SK-MEL-5 (cell line): ENCODE data around the gene BBS10. TPM values are rescaled to one million over a fixed set of nuclear protein-coding genes. Genes with fewer than 3 reads are reported as not detected.

ENCODE experiments used
- DNase-seq: peaks from one replicate; pipeline ENCODE4 v3.0.0-alpha.2; 2016; ENCODE audit warnings: low read depth, low spot score
- in situ Hi-C: cut with HindIII; loops from 2 replicates; pipeline ENCODE4 v1.10.0; 2016; ENCODE audit warnings: low sequenced_read_pairs, high pct_unique_total_duplicates, low pct_unique_long_range_greater_than_20kb
- small RNA-seq, 2 experiments: library from RNA; depleted of rRNA; stranded (forward); fragments of <200 nt; gene quantifications; one replicate each; pipeline ENCODE3, GENCODE V24; 2014
- total RNA-seq: library from RNA; depleted of rRNA; stranded (reverse); fragments of >200 nt; shearing (Covaris generic); gene quantifications from 2 replicates; pipeline ENCODE4 v1.2.3, GENCODE V29; 2014; rRNA removed

Gene BBS10
- total RNA-seq, 1 experiment from 2014 or later = 12.5 TPM

DNA sequence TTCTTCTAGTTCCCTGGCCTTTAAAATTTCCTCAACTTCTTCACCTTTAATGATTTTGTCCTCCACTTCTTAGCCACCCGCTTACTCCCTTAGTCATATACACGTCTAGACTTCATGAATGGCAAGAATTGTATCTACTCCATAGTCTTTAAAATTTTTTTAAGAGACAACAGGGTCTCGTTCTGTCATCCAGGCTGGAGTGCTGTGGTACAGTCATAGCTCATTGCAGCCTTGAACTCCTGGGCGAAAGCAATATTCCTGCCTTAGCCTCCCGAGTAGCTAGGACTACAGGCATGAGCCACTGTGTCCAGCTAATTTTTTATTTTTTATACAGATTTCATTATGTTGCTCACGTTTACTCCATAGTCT, 47.9 kb downstream of the BBS10 start:
- no peak for DNase-seq
- in situ Hi-C loops = no loop called here

DNA sequence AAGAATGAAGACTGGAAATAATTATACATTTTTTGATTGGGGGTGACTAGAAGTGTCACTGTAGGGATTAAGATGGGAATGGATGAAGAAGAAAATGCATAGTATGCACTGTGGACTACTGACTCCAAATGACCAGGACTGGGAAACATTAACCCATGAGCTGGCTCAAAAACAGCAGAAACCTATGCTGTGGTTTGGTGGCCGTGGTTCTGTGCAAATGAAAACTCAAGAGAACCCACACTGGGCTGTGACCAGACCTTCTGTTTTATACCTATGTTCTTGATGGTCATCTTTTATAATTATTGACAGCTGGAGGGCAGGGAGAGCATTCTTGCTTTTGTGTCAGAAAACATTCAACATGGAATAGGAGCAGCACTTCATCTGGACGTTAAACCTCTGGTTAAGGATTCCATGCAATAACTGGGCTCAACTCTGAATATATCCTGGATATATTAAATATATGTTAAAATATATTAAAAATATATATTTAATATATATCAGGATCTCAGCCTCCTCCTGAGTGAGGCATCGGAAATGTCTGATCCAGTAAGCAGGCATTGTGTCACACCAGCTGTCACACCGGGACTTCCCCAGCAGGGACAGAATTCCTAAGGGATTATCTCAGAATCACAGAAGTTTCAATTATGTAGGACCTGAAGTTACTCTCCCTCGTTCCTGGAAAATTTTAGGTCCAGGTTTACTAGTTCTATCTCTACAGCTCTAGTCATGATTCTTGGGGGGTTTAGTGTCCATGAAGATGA, 48.5 kb downstream of the BBS10 start:
- in situ Hi-C loops = no loop called here
- DNase-seq = no peak

Small RNA genes lying within 50 kb of the gene (small RNA-seq; reads per million reads assigned to genes)
- 0 to 0.05 reads per million in 2 experiments for gene RN7SKP172

Other genes with a start within 250 kb of the BBS10 start
- gene OSBPL8, start 211.4 kb upstream of the BBS10 start, total RNA-seq = 46.3 and 54.2 TPM in 2 replicates